HepG2 (cell line): ENCODE results near the gene KIF13A. TPM values are rescaled to one million over a fixed set of nuclear protein-coding genes. Genes with fewer than 3 reads are reported as not detected.

Experiments used
- ATAC-seq: fragments of 200-7000 bp; cut with Tn5 transposase; 3 replicates; pipeline ENCODE4 v1.9.1; 2020; ENCODE audit warnings: mild to moderate bottlenecking, moderate library complexity
- BruUV-seq: library from RNA; stranded (reverse); fragments of 400-500 nt; replicated peaks from 2 replicates; lab custom pipeline; 2021; lab: Mats Ljungman, UMichigan
- CTCF ChIA-PET: fragments of 300-600 bp; formaldehyde crosslinking; extraction: SDS; loops from one replicate; lab custom pipeline; 2021; ENCODE audit warnings: low total read pairs, inconsistent platforms, low intra/inter-chr PET ratio; lab: Yijun Ruan, JAX
- POLR2A ChIA-PET: fragments of 350-600 bp; sonication (Branson Sonifier 250); formaldehyde crosslinking; loops from one replicate; lab custom pipeline; 2020; ENCODE audit warnings: antibody characterized with exemption, inconsistent platforms; lab: Yijun Ruan, JAX
- DNase-seq: peaks from one replicate; pipeline ENCODE4 v3.0.0-alpha.2; 2015; ENCODE audit warnings: low spot score
- FAIRE-seq: peaks from 3 replicates; lab custom pipeline; 2011; peaks lifted over from hg19 to GRCh38; lab: Jason Lieb, UNC
- H2AFZ ChIP-seq: one replicate; pipeline ENCODE4 v1.6.1; 2011; ENCODE audit warnings: low read length, inconsistent platforms
- H3K27ac ChIP-seq: fragments of 300-600 bp; 3 replicates; pipeline ENCODE4 v1.8.0; 2011; ENCODE audit warnings: mixed run types, mild to moderate bottlenecking, mixed read lengths, low read length, inconsistent platforms; ENCODE audit not compliant: insufficient read depth; ENCODE audit errors: extremely low read length
- H3K27me3 ChIP-seq, 2 experiments: fragments of 200-600 bp in 1 of 2; 2 replicates in 1 of 2; 3 replicates in 1 of 2; pipeline versions ENCODE4 v1.6.0 to v1.8.0; 2011; ENCODE audit warnings: low read length in 2 of 2, mild to moderate bottlenecking in 2 of 2, moderate library complexity in 2 of 2, inconsistent platforms in 1 of 2; ENCODE audit not compliant: insufficient read depth in 2 of 2, control insufficient read depth in 1 of 2
- H3K36me3 ChIP-seq, 2 experiments: fragments of 200-600 bp in 1 of 2; replicated peaks in 1 of 2; 2 replicates in 1 of 2; 3 replicates in 1 of 2; pipeline versions ENCODE4 v1.5.1 to v1.8.0; 2011; ENCODE audit warnings: low read length in 2 of 2, inconsistent platforms in 1 of 2; ENCODE audit not compliant: insufficient read depth in 2 of 2, control insufficient read depth in 1 of 2
- H3K4me1 ChIP-seq: 2 replicates; pipeline ENCODE4 v1.5.1; 2012; ENCODE audit warnings: low read length, inconsistent platforms; ENCODE audit not compliant: insufficient read depth
- H3K4me2 ChIP-seq: 2 replicates; pipeline ENCODE4 v1.6.0; 2011; ENCODE audit warnings: low read depth, low read length, inconsistent platforms
- H3K4me3 ChIP-seq, 3 experiments: fragments of 200-600 bp in 1 of 3; sonication (generic), shearing (Covaris generic) in 1 of 3; replicated peaks in 1 of 3; 2 replicates each; pipeline ENCODE4 v1.5.1; 2011 to 2016; ENCODE audit warnings: low read length in 3 of 3, inconsistent platforms in 2 of 3, low read depth in 2 of 3, mild to moderate bottlenecking in 2 of 3, control low read depth in 1 of 3, mixed read lengths in 1 of 3; ENCODE audit not compliant: insufficient read depth in 1 of 3
- H3K79me2 ChIP-seq: one replicate; pipeline ENCODE4 v1.6.1; 2011; ENCODE audit warnings: low read length, inconsistent platforms; ENCODE audit not compliant: insufficient read depth
- H3K9ac ChIP-seq: 2 replicates; pipeline ENCODE4 v1.6.0; 2011; ENCODE audit warnings: mild to moderate bottlenecking, low read depth, low read length, inconsistent platforms; ENCODE audit not compliant: insufficient read depth
- H3K9me3 ChIP-seq: 2 replicates; pipeline ENCODE4 v1.5.1; 2012; ENCODE audit warnings: mild to moderate bottlenecking, low read length
- H4K20me1 ChIP-seq: 2 replicates; pipeline ENCODE4 v1.6.0; 2011; ENCODE audit warnings: inconsistent platforms, mild to moderate bottlenecking, low read length, moderate library complexity; ENCODE audit not compliant: insufficient read depth
- AGO1 ChIP-seq: fragments of 200-400 bp; formaldehyde crosslinking; IDR thresholded peaks from 2 replicates; pipeline ENCODE4 v1.6.1; 2017; ENCODE audit warnings: mild to moderate bottlenecking, low read depth, low read length, moderate library complexity; ENCODE audit not compliant: poor library complexity, severe bottlenecking
- PRMT3 ChIP-seq: sonication (generic); formaldehyde crosslinking; IDR thresholded peaks from 2 replicates; pipeline ENCODE4 v1.8.1; 2022; ENCODE audit warnings: low read depth, mild to moderate bottlenecking, moderate library complexity, missing genetic modification reagents, borderline replicate concordance
- RBAK ChIP-seq: sonication (generic); formaldehyde crosslinking; IDR thresholded peaks from 2 replicates; pipeline ENCODE4 v1.5.1; 2020; ENCODE audit warnings: mild to moderate bottlenecking, missing genetic modification reagents
- REXO4 ChIP-seq: sonication (generic); formaldehyde crosslinking; IDR thresholded peaks from 2 replicates; pipeline ENCODE4 v1.8.0; 2022; ENCODE audit warnings: missing genetic modification reagents, mild to moderate bottlenecking, borderline replicate concordance
- SOX13 ChIP-seq, 3 experiments: fragments of 450-650 bp in 1 of 3; sonication (generic) in 1 of 3; formaldehyde crosslinking in 1 of 3; IDR thresholded peaks in 2 of 3; conservative IDR thresholded peaks in 1 of 3; 2 replicates each; pipeline versions ENCODE4 v1.5.0 to v1.6.1; 2016 to 2020; ENCODE audit warnings: antibody characterized with exemption in 1 of 3, mild to moderate bottlenecking in 1 of 3, missing compliant biosample characterization in 1 of 3, missing genetic modification reagents in 1 of 3, moderate library complexity in 1 of 3
- ZNF296 ChIP-seq: sonication (generic); formaldehyde crosslinking; conservative IDR thresholded peaks from 2 replicates; pipeline ENCODE4 v1.5.0; 2020; ENCODE audit warnings: mild to moderate bottlenecking, missing genetic modification reagents
- ZNF343 ChIP-seq: sonication (generic); formaldehyde crosslinking; IDR thresholded peaks from 2 replicates; pipeline ENCODE4 v1.4.0; 2020; ENCODE audit warnings: mild to moderate bottlenecking, missing genetic modification reagents
- in situ Hi-C: cut with HindIII; loops from 2 replicates; pipeline ENCODE4 v1.10.0; 2017; ENCODE audit warnings: low pct_unique_long_range_greater_than_20kb; ENCODE audit not compliant: extremely low pct_ligation_motif_present
- intact Hi-C: fragments of 100-400 bp; cut with micrococcal nuclease; formaldehyde crosslinking; loops from one replicate; pipeline ENCODE4 v1.10.0; 2022; ENCODE audit not compliant: unreplicated experiment
- polyA plus RNA-seq, 8 experiments: library from polyadenylated mRNA; depleted of rRNA in 3 of 8; stranded (reverse) in 7 of 8; unstranded in 1 of 8; fragments of >200 nt; fragmentation: Illumina TruSeq in 4 of 8; extraction: Trizol in 4 of 8; gene quantifications; 2 replicates each; pipeline versions ENCODE4 v1.2.1 to v1.2.3, GENCODE V29; 2011 to 2016; ENCODE audit warnings: low read depth in 4 of 8, missing spikeins in 1 of 8, mixed read lengths in 1 of 8; ENCODE audit not compliant: insufficient read depth in 1 of 8
- total RNA-seq, 5 experiments: library from RNA; depleted of rRNA; stranded (reverse); fragments of >200 nt; fragmentation: Illumina TruSeq; extraction: Trizol; gene quantifications; 2 replicates each; pipeline ENCODE4 v1.2.3, GENCODE V29; 2016; ENCODE audit warnings: low read depth in 1 of 5
- TF ChIP-seq, protein P1 (sequence below): sonication (generic); IDR thresholded peaks from 2 replicates; pipeline ENCODE4 v1.6.1; 2016; ENCODE audit warnings: low read depth, borderline replicate concordance
- TF ChIP-seq, protein P2 (sequence below), 2 experiments: fragments of 450-650 bp in 1 of 2; sonication (generic) in 1 of 2; formaldehyde crosslinking; IDR thresholded peaks; 2 replicates each; pipeline versions ENCODE4 v1.5.0 to v1.8.0; 2020 to 2022; ENCODE audit warnings: mild to moderate bottlenecking in 1 of 2, missing genetic modification reagents in 1 of 2
- TF ChIP-seq, protein P3 (sequence below): sonication (generic); formaldehyde crosslinking; IDR thresholded peaks from 2 replicates; pipeline ENCODE4 v1.4.0; 2020; ENCODE audit warnings: mild to moderate bottlenecking, missing genetic modification reagents

The KIF13A gene
- total and polyA plus RNA-seq, 2 of the 13 experiments (the other 11 are each of a cell fraction or from before 2014, with no cell fraction given), result 21.1 to 37.2 TPM

DNA sequence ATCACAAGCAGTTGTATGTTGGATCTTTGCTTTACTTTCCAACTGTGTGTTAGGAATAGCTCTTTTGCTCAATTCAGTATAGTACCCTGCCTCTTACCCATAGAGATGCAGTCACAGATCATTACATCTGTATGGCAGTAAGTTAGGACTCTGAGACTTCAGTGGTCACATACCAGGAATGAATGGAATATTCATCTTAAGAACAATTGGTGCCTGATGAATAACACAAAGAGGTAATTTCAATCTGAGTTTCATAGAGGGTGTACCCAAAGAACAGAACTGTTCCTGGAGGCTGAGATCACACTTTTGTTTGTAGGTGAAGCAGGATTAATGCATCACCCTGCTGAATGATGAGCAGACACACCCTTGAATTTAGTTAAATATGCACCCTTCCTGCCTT is 28.7 kb upstream of the KIF13A start:
- in situ Hi-C loops (no loop called here), intact Hi-C loops (no loop called here)
- Histone ChIP-seq H2AFZ (no peak overlapping the region), H3K4me1 (peaks cover 14% of the 10 kb centered on the region), H3K36me3 (no peaks in the 10 kb centered on the region), H3K79me2 (no peaks in the 10 kb centered on the region), H3K9ac (no peak overlapping the region), H3K27me3 (peaks cover 0 to 9% of the 10 kb centered on the region in 2 experiments; a peak in 1 of 5 replicates), H4K20me1 (no peaks in the 10 kb centered on the region), H3K9me3 (no peaks in the 10 kb centered on the region), H3K4me3 (no peak overlapping the region), H3K27ac (no peak overlapping the region), H3K4me2 (no peak overlapping the region)
- ChIA-PET CTCF (no interaction called here), POLR2A (no interaction called here)
- ATAC-seq, result no peak
- FAIRE-seq, result no peak
- no peak for DNase-seq
- BruUV-seq, result no TSS peak
- TF ChIP-seq ZNF343 (no peak), PRMT3 (CRISPR knock-in tag) (no peak), RBAK (CRISPR knock-in tag) (no peak), AGO1 (no peak), REXO4 (CRISPR knock-in tag) (no peak), ZNF296 (CRISPR knock-in tag) (no peak), SOX13 (IDR thresholded peaks at IDR 0.05) (no peak), SOX13 (CRISPR knock-in tag; conservative IDR thresholded peaks at IDR 0.05 in 1 of 2, IDR thresholded peaks at IDR 0.05 in 1 of 2) (no peak)
- TF ChIP-seq, protein P1, sequence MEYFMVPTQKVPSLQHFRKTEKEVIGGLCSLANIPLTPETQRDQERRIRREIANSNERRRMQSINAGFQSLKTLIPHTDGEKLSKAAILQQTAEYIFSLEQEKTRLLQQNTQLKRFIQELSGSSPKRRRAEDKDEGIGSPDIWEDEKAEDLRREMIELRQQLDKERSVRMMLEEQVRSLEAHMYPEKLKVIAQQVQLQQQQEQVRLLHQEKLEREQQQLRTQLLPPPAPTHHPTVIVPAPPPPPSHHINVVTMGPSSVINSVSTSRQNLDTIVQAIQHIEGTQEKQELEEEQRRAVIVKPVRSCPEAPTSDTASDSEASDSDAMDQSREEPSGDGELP, result no peak
- TF ChIP-seq, protein P2, sequence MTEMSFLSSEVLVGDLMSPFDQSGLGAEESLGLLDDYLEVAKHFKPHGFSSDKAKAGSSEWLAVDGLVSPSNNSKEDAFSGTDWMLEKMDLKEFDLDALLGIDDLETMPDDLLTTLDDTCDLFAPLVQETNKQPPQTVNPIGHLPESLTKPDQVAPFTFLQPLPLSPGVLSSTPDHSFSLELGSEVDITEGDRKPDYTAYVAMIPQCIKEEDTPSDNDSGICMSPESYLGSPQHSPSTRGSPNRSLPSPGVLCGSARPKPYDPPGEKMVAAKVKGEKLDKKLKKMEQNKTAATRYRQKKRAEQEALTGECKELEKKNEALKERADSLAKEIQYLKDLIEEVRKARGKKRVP (CRISPR knock-in tag; IDR thresholded peaks at IDR 0.05), result no peak
- TF ChIP-seq, protein P3, sequence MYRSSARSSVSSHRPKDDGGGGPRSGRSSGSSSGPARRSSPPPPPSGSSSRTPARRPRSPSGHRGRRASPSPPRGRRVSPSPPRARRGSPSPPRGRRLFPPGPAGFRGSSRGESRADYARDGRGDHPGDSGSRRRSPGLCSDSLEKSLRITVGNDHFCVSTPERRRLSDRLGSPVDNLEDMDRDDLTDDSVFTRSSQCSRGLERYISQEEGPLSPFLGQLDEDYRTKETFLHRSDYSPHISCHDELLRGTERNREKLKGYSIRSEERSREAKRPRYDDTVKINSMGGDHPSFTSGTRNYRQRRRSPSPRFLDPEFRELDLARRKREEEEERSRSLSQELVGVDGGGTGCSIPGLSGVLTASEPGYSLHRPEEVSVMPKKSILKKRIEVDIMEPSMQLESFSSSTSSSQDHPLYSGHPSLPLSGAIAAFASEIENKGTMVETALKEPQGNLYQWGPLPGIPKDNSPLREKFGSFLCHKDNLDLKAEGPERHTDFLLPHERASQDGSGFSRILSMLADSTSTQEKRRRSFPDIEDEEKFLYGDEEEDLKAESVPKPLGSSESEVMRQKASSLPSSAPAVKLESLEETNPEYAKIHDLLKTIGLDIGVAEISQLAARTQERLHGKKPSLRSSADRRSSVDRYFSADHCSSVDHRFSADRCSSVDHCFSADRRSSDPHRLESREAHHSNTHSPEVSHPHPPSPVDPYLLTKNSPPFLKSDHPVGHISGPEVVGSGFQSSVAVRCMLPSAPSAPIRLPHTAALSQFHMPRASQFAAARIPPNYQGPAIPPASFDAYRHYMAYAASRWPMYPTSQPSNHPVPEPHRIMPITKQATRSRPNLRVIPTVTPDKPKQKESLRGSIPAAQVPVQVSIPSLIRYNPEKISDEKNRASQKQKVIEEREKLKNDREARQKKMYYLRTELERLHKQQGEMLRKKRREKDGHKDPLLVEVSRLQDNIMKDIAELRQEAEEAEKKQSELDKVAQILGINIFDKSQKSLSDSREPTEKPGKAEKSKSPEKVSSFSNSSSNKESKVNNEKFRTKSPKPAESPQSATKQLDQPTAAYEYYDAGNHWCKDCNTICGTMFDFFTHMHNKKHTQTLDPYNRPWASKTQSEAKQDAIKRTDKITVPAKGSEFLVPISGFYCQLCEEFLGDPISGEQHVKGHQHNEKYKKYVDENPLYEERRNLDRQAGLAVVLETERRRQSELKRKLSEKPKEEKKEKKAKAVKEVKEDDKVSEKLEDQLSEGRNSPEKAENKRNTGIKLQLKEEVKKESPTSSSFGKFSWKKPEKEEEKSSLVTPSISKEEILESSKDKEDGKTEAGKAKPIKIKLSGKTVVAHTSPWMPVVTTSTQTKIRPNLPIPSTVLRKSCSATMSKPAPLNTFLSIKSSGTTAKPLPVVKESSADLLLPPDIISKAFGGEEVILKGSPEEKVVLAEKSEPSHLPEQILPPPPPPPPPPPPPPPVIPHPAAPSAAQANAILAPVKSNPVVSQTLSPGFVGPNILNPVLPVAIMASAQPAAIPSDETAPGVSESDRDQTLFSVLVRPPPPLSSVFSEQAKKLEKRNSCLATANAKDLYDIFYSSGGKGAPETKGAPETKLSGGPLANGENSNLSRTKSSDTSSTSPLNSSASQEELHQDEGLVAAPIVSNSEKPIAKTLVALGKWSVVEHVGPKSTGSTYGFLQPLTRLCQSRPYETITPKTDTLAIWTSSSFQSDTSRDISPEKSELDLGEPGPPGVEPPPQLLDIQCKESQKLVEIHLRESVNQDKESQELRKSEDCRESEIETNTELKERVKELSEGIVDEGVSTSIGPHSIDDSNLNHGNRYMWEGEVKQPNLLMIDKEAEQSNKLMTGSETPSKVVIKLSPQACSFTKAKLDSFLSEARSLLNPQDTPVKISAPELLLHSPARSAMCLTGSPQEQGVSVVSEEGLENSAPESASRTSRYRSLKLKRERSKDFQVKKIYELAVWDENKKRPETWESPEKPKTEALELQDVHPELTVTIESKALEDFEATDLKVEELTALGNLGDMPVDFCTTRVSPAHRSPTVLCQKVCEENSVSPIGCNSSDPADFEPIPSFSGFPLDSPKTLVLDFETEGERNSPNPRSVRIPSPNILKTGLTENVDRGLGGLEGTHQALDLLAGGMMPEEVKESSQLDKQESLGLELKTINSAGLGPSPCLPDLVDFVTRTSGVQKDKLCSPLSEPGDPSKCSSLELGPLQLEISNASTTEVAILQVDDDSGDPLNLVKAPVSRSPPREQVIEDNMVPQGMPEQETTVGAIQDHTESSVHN (CRISPR knock-in tag), result no peak
